Astrocyte of the hippocampus (primary cell): ENCODE measurements around the gene ARHGEF7.
"Not testable (repeated sequence)": the region's sequence is repeated elsewhere in the genome, so short reads cannot be mapped to it uniquely, and the experiment has no call there.

ENCODE experiments used
- DNase-seq: peaks from one replicate; pipeline ENCODE4 v3.0.0; 2011; ENCODE audit warnings: low read depth, low spot score

The ARHGEF7 gene, protein sequence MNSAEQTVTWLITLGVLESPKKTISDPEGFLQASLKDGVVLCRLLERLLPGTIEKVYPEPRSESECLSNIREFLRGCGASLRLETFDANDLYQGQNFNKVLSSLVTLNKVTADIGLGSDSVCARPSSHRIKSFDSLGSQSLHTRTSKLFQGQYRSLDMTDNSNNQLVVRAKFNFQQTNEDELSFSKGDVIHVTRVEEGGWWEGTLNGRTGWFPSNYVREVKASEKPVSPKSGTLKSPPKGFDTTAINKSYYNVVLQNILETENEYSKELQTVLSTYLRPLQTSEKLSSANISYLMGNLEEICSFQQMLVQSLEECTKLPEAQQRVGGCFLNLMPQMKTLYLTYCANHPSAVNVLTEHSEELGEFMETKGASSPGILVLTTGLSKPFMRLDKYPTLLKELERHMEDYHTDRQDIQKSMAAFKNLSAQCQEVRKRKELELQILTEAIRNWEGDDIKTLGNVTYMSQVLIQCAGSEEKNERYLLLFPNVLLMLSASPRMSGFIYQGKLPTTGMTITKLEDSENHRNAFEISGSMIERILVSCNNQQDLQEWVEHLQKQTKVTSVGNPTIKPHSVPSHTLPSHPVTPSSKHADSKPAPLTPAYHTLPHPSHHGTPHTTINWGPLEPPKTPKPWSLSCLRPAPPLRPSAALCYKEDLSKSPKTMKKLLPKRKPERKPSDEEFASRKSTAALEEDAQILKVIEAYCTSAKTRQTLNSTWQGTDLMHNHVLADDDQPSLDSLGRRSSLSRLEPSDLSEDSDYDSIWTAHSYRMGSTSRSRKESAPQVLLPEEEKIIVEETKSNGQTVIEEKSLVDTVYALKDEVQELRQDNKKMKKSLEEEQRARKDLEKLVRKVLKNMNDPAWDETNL

DNA sequence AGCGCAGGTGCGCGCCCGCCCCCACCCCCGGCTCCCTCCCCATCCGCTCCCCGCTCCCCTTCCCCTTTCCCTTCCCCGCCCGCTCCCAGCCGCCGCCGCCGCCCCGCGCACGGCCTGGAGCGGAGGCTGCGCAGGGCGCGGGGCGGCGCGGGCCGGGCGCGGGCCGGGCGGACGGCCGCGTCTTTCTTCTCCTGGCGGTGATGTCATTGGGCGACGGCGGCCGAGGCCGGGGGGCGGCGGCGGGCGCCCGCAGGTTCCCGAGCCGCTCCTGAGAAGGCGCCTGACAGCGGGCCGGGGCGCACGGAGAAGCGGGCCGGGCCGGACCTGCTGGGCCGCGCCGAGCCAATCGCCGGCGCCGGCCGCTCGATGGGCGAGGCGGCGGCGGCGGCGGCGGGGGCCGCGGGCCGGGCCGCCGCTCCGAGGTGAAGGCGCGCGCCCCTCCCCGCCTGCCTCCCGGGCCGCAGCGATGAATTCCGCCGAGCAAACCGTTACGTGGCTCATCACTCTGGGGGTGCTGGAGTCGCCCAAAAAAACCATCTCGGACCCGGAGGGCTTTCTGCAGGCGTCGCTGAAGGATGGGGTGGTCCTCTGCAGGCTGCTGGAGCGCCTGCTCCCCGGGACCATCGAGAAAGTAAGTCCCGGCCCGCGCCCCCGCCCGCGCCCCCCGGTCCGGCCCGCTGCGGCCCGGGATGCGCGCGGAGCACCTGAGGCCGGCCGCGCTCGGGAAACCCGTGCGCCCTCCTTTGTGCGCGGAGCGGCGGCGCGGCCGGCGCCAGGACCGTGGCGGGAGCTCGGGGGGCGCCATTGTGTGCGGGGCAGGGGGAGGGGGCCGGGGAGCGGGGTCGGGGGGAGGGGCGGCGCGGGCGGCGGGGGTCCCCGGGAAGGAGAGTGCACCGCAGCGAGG lies at the start of gene ARHGEF7:
Gene ARHGEF7, plus strand, starts transcription at position 250 of the 904 bp plus-strand sequence. Its CDS starts 217 bp downstream, at position 467.
- peak; percentile 56 for DNase-seq

DNA sequence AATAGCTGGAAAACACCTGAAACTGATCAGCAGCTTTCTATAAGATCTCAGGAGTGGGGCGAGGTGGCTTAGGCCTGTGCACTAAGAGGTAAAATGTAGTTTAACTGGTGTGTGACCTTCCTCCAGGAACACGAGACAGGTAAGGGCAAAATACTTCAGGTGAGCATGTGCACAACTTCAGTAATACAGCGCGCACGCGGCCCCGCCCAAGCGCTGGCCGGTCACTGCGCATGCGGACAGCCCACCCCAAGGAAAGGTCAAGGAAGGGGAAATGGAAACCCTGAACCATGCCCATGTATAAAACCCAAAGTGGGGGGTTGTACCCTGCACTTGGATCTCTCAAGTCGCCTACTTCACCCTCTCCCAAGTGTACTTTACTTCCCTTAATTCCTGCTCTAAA lies 49.4 kb upstream of the ARHGEF7 start:
- no peak for DNase-seq

DNA sequence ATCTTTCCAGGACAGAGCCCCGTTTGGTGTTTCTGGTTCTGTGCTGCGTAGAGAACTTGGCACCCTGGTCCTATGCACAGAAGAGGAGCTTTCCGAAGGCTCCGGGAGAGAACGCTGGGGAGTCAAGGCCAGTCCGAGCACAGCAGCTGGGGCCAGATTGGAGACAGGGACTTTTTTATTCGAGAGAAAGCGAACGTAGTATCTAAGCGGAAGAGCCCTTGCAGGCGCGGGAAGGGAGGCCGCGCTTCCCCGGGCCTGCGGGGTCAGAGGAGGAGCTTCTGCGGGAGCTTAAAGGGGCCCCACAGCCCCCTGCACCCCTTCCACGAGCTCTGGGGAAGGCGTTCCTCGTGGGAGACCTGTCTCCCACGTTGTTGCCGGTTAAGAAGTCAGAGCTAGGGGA lies 48.6 kb upstream of the ARHGEF7 start:
- no peak for DNase-seq

DNA sequence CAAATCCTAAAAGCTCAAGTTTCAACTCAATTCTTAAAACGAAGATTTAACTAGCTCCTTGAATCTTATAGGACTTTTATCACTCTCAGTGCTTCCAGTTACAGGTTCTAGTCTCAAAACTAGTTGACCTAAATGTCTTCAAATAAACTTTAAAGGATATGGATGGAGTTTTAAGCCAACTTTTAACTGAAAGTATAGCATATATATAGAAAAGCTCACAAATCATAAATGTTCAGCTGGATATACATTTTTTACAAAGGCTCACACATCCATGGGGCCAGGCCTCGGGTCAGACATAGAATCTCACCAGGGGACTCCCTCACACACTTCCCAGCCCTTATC lies 47.1 kb upstream of the ARHGEF7 start:
- DNase-seq: no peak

DNA sequence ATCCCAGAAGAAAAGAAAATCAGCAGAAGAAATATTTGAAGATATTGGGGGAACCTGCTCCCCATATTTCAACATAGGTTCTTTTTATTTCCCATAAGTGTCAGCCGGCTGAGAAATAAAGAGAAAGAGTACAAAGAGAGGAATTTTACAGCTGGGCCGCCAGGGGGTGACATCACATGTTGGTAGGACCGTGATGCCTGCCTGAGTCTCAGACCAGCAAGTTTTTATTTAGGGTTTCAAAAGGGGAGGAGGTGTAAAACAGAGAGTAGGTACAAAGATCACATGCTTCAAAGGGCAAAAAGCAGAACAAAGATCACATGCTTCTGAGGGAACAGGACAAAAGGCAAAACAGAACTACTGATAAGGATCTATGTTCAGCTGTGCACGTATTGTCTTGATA lies 44.0 kb upstream of the ARHGEF7 start:
- not testable (repeated sequence) for DNase-seq

DNA sequence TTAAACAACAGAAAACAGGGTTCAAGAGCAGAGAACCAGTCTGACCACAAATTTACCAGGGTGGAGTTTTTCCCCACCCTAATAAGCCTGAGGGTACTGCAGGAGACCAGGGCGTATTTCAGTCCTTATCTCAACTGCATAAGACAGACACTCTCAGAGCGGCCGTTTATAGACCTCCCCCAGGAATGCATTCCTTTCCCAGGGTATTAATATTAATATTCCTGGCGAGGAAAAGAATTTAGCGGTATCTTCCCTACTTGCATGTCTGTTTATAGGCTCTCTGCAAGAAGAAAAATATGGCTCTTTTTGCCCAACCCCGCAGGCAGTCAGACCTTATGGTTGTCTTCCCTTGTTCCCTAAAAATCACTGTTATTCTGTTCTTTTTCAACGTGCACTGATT lies 43.6 kb upstream of the ARHGEF7 start:
- DNase-seq: not testable (repeated sequence)

DNA sequence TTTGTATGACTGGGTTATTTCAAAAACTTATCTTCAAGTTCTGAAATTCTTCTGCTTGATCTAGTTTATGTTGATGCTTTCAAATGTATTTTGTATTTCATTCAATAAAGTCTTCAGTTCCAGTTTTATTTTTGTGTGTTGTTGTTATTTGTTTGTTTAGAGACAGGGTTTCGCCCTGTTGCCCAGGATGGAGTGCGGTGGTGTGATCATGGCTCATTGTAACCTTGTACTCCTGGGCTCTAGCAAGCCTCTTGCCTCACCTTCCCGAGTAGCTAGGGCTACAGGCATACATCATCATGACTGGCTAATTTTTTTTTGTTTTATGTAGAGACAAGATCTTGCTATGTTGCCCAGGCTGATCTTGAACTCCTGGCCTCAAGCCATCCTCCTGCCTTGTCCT lies 40.3 kb upstream of the ARHGEF7 start:
- no peak for DNase-seq

DNA sequence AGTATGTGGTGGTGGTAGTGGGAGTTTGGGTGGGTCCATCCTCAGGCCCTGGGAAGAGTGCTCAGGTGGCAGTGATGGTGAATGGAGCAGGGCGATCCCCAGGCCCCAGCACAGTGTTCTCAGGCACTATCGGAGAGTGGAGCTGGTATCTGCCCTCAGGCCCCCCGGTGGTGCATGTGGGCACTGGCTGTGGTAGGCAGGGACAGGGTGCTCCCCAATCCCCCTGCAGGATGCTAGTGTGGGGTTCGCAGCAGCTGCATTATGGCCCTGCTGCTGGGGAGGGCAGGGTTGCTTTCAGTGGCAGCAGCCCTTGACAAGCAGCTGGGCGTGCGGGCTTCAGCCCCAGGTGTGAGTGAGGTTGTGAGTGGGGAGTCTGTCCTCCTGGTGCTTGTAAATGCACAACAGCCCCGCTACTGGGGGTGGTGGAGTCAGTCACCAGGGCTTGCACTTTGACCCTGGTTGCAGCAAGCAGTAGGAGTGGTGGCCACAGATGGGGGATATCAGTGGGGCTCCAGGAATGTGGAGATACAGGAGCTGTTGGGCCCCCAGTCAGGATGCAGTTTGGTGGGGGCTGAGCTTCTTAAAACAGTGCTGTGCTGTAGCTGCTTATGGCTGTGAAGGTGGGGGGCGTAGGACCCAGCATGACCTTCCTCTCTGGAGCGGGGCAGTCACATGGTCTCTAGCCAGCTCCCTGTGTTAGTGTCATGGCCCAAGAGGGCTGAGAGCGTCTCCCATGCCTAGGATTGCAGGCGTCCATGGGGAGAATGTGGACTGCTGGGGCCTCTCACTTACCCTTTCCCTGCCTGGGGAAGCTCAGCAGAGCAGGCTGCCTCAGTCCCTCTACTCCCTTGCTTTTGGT lies 38.7 kb upstream of the ARHGEF7 start:
- no peak for DNase-seq

DNA sequence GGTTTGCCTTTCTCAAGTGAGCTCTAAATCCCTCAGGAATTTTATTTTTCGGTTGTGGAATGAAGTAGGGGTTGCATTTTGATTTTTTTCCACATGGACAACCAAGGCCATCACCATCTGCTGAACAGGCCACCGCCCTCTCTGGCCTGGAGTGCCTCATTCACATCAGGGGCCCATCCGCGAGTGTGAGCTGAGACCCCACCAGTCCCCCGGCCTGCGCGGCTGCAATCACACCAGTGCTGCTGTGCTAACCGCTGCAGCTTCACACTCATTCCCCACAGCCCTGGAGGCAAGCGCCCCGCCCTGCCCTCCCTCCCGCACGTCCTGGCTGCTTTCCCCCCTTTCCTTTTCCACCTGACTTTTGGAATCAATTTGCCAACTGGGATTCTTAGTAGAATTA lies 35.7 kb upstream of the ARHGEF7 start:
- no peak for DNase-seq

DNA sequence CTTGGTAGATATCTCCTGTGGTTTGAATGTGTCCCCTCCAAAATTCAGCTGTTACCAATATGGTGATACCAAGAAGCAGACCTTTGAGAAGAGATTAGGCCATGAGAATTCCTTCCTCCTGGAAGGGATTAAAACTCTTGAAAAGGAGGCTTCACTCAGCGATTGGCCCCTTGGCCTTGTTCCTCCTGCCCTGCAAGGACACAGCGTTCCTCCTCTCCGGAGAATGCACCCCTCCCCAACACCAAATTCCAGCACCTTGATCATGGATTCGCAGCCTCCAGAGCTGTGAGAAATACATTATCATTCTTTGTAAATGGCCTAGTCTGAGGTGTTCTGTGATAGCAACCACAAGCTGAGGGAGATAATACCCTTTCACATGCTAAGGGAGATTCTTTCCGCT lies 34.5 kb upstream of the ARHGEF7 start:
- DNase-seq: no peak

DNA sequence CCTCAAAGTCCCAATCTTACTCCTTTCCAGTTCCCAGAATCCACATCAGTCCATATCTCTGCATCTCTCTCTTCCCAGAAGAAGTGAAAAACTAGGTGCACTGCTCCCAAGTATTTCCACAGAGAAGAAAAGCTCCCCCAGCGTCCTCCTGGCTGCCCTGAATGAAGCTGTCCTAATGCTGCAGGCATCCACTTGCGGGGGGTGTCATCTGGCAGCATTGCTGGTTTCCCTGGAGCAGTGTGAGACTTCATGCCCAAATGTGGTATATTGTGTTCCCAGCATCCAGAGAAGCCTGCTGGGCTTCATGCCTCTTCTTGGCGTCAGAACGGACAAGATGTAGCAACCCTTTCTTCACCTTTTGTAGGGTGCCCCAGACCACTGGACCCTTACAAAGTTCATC lies 32.9 kb upstream of the ARHGEF7 start:
- no peak for DNase-seq

DNA sequence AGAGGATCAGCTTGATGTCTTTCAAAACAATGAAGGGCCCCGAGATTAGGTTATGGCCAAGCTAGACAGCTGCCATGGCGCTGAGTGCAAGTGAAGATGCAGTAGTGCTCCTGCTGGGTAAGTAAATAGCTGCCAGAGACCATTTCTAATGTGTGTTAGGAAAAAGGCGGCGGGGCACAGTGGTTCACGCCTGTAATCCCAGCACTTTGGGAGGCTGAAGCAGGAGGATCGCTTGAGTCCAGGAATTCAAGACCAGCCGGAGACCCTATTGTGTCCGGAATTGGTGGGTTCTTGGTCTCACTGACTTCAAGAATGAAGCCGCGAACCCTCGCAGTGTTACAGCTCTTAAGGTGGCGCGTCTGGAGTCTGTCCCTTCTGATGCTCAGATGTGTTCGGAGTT lies 32.3 kb upstream of the ARHGEF7 start:
- DNase-seq: not testable (repeated sequence)

DNA sequence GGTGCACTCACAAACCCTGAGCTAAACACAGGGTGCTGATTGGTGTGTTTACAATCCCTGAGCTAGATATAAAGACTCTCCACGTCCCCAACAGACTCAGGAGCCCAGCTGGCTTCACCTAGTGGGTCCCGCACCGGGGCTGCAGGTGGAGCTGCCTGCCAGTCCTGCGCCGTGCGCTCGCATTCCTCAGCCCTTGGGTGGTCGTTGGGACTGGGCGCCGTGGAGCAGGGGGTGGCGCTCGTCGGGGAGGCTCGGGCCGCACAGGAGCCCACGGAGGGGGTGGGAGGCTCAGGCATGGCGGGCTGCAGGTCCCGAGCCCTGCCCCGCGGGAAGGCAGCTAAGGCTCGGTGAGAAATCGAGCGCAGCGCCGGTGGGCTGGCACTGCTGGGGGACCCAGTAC lies 31.4 kb upstream of the ARHGEF7 start:
- DNase-seq: not testable (repeated sequence)

DNA sequence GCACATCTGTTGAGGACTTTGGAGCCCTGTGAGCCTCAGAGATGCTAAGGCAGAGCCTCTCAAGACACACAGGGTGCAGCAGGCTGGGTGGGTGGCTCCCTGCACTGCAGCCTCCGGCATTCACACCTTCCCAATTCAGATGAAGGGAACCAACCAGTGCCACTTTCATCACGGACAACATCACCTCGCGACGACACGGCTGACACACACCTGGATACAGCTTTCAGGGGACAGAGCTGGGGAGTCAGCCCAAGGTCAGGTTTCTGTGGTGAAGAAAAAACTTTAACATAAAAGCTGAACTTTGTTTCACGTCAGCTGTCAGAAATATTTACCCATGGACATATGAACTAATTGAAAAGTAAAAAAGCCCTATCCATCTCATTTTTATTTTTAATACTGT lies 24.9 kb upstream of the ARHGEF7 start:
- DNase-seq: no peak

DNA sequence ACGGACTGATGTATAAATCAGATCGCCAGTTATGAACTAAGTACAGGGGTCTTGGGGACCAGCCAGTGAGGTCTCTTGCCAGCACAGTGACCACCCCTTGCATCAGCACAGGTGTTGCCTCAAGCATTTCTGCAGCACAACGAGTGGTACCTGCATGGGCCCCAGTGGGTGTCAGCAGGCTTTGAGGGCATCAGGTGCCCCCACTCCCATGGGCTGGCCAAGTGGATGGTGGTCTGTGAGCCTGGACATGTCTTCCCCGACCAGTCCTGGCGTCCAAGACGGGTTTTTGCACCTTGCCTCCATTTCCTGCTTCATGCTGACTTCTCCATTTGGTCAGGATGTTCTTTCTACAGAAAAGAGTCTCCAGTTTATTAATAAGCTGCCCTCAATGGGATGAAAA lies 22.4 kb upstream of the ARHGEF7 start:
- DNase-seq: no peak

DNA sequence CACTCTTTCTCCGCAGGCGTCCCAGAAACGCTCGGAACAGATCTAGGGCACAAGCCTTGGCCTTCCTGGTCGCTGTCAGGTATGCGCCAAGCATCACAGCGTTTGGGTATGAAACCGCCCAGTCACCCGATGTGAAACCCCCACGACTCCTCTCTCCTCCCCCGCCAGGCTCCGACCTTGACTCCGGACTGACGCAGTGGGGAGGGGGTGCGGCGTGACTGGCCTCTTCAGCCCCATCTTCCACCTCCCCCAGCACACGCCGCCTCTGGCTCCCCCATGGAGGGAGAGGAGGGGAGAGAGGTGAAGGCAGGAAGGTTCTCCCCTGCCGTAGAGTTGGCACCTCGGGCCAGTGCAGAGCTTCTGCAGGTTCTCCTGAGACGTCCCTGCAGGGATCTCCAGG lies 22.0 kb upstream of the ARHGEF7 start:
- DNase-seq: no peak

DNA sequence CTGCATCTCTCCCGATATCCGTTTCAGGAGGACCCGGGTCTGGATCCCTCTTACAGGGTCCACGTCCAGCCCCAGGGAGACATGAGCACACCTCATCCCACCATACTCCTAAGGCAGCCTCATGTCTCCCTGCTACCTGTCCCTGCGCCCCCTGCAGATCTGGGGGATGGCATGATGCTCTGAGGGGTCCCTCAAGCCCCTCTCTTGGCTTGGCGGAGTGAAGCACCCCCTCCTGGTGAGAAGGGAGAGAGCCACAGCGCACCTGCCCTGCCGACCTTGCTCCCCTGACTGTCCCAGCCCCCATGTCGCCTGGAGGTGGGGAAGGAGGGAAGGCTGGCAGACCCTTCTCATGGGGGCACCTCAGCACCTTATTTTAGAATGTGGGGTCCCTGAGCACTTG lies 21.5 kb upstream of the ARHGEF7 start:
- DNase-seq: no peak

DNA sequence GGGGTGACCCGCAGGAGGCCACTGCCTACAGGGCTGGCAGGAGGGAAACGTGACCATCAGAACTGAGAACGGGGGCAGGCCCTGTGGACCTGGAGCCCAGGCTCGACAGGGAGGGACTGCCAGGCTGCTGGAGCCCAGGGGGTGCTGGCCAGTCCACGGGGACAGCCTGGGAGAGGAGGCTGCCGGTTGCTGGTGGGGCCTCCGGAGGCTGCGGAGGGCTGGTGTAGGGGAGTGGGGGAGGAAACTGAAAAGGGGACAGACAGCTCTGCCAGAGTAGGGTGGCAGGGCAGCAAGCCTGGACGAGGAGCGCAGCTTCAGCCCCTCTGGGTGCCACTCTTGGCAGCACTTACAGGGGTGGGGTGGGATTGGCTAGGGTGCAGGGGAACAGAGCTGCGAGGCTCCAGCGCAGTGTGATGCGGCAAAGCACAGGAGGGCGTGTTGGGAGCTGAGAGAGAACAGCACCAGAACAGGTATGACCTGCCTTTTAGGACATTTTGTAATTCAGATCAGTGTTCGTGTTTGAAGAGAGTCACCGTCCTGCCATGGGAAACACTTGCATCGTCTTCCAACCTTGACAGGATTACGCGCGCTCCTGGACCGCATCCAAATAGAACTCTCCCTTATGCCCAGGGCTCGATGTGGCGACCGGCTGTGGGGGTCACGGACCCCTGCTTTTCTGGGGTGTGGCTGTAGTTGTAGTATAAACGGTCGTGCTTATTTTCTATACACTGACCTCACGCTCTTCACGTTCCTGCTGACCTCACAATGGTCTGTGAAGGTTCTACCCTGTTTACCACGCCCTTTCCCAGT lies 19.9 kb upstream of the ARHGEF7 start:
- DNase-seq: no peak

DNA sequence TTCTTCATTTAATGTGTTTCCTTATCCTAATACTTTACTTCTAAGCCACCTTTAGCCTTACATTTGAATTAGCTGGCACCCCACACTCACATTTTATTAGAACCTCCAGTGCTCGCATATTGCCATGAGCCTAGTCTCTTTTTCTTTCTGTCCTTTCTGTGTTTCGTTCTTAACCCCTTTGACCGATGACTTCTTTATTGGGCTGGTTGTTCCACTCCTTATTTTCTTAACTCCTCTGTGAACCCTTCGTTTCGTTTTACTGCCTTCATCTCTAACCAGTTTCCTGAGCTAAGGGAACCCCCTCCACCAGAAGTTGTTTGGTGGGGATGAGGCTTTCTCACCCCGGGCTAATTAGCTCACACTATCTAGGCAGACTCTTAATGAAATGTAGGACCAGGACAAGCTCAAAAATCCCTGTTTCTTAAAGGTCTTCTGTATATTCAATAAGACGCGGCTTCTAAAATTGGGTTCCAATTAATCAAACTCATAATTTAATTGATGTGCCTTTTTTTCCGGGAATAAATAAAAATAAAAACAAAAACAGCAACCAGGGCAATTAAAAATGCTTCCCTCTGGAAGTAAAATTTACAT lies 19.1 kb upstream of the ARHGEF7 start:
- DNase-seq: no peak

DNA sequence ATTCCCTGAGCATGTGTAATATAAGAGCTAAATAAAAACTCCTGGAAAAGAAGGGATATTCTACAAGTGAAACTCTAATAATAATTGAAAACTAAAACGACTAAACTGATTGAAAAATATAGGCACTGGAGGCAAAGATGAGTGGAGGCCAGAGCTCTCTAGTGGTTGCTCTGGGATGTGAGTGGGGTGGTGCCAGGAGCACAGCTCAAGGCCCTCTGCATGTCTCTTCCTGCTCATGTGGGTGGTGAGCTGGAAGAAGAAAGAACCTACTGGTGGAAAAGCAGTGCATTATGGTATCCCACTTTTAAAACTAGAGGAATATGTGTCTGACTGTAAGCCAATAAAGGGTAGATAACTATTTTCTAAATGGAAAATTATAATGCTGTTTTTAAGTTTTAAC lies 15.8 kb upstream of the ARHGEF7 start:
- DNase-seq: no peak
